HAP-1 (cell line): ENCODE measurements around the gene TNFRSF11A.
A peak's percentile ranks its signal among the peaks of the same experiment; 100 is the strongest.

Experiments used
- DNase-seq, 2 experiments: peaks; one replicate each; pipeline ENCODE4 v3.0.0-alpha.2; 2016 to 2020; ENCODE audit warnings: low spot score in 2 of 2
- H3K27me3 ChIP-seq: fragments of 250-450 bp; sonication (Bioruptor Pico); 2 replicates; pipeline ENCODE4 v1.5.1; 2020; ENCODE audit warnings: low read depth, mild to moderate bottlenecking, moderate library complexity
- H3K36me3 ChIP-seq: fragments of 250-450 bp; sonication (Bioruptor Pico); replicated peaks from 2 replicates; pipeline ENCODE4 v1.5.1; 2020; ENCODE audit warnings: mild to moderate bottlenecking
- H3K4me1 ChIP-seq: fragments of 250-450 bp; sonication (Bioruptor Pico); 2 replicates; pipeline ENCODE4 v1.5.1; 2020; ENCODE audit warnings: mild to moderate bottlenecking
- H3K4me3 ChIP-seq: fragments of 250-450 bp; sonication (Bioruptor Pico); 2 replicates; pipeline ENCODE4 v1.5.1; 2020; ENCODE audit warnings: mild to moderate bottlenecking, moderate library complexity
- H3K9me3 ChIP-seq: fragments of 250-450 bp; sonication (Bioruptor Pico); 2 replicates; pipeline ENCODE4 v1.5.1; 2020; ENCODE audit warnings: mild to moderate bottlenecking, moderate library complexity
- in situ Hi-C: fragments of 300-500 bp; cut with MboI; formaldehyde crosslinking; loops from 3 replicates; pipeline ENCODE4 v1.14.3; 2020; ENCODE audit warnings: low sequenced_read_pairs, inconsistent platforms, mixed read lengths

Gene TNFRSF11A

GRCh38 chr18:62366992-62367391, 41.9 kb downstream of the TNFRSF11A start:
- H3K36me3 ChIP-seq: peaks cover 54% of the 10 kb centered on the region
- no peaks in the 10 kb centered on the region for H3K27me3 ChIP-seq
- no peak overlapping the region for H3K4me3 ChIP-seq
- peaks cover 5% of the 10 kb centered on the region for H3K4me1 ChIP-seq
- no peak for DNase-seq
- no peaks in the 10 kb centered on the region for H3K9me3 ChIP-seq
- in situ Hi-C loops: no loop called here

GRCh38 chr18:62368100-62368499, 43.0 kb downstream of the TNFRSF11A start:
- H3K4me3 ChIP-seq: no peak overlapping the region
- no peak for DNase-seq
- H3K36me3 ChIP-seq: peaks cover 47% of the 10 kb centered on the region
- no peaks in the 10 kb centered on the region for H3K27me3 ChIP-seq
- in situ Hi-C loops: no loop called here
- peaks cover 15% of the 10 kb centered on the region for H3K4me1 ChIP-seq
- H3K9me3 ChIP-seq: no peaks in the 10 kb centered on the region

GRCh38 chr18:62369129-62369644, 44.1 kb downstream of the TNFRSF11A start:
- peaks cover 25% of the 10 kb centered on the region for H3K4me1 ChIP-seq
- no peaks in the 10 kb centered on the region for H3K27me3 ChIP-seq
- in situ Hi-C loops: no loop called here
- H3K9me3 ChIP-seq: no peaks in the 10 kb centered on the region
- H3K36me3 ChIP-seq: peaks cover 40% of the 10 kb centered on the region
- DNase-seq: no peak
- no peak overlapping the region for H3K4me3 ChIP-seq

GRCh38 chr18:62370366-62370765, 45.3 kb downstream of the TNFRSF11A start:
- no peaks in the 10 kb centered on the region for H3K9me3 ChIP-seq
- in situ Hi-C loops: no loop called here
- peaks cover 41% of the 10 kb centered on the region for H3K36me3 ChIP-seq
- H3K27me3 ChIP-seq: no peaks in the 10 kb centered on the region
- H3K4me3 ChIP-seq: no peak overlapping the region
- peaks cover 37% of the 10 kb centered on the region for H3K4me1 ChIP-seq
- DNase-seq: no peak

- no peak for DNase-seq
- Histone ChIP-seq H3K4me3 (no peak overlapping the region), H3K27me3 (no peaks in the 10 kb centered on the region), H3K36me3 (peaks cover 41% of the 10 kb centered on the region), H3K4me1 (peaks cover 43% of the 10 kb centered on the region), H3K9me3 (no peaks in the 10 kb centered on the region)
- in situ Hi-C loops: no loop called here
Measured at GRCh38 chr18:62371436-62371835, 46.3 kb downstream of the TNFRSF11A start.

GRCh38 chr18:62372156-62372555, 47.0 kb downstream of the TNFRSF11A start:
- Histone ChIP-seq H3K4me3 (no peak overlapping the region), H3K36me3 (peaks cover 35% of the 10 kb centered on the region), H3K9me3 (no peaks in the 10 kb centered on the region), H3K27me3 (no peaks in the 10 kb centered on the region), H3K4me1 (peaks cover 43% of the 10 kb centered on the region)
- no peak for DNase-seq
- in situ Hi-C loops: no loop called here

- in situ Hi-C loops: no loop called here
- Histone ChIP-seq H3K36me3 (peaks cover 38% of the 10 kb centered on the region), H3K9me3 (no peaks in the 10 kb centered on the region), H3K27me3 (no peaks in the 10 kb centered on the region), H3K4me1 (peaks cover 43% of the 10 kb centered on the region), H3K4me3 (no peak overlapping the region)
- DNase-seq: no peak
Measured at GRCh38 chr18:62372882-62373281, 47.8 kb downstream of the TNFRSF11A start.

GRCh38 chr18:62374410-62374965, 49.4 kb downstream of the TNFRSF11A start:
- Histone ChIP-seq H3K4me3 (no peak overlapping the region), H3K36me3 (peaks cover 33% of the 10 kb centered on the region), H3K9me3 (no peaks in the 10 kb centered on the region), H3K4me1 (peaks cover 43% of the 10 kb centered on the region), H3K27me3 (no peaks in the 10 kb centered on the region)
- peak; percentile 60 to 95 for DNase-seq
- in situ Hi-C loops: no loop called here

GRCh38 chr18:62377131-62377807, 52.2 kb downstream of the TNFRSF11A start:
- Histone ChIP-seq H3K36me3 (peaks cover 28% of the 10 kb centered on the region), H3K9me3 (no peaks in the 10 kb centered on the region; the same call in 1 of the 2 replicates), H3K27me3 (no peaks in the 10 kb centered on the region), H3K4me1 (peaks cover 37% of the 10 kb centered on the region), H3K4me3 (no peak overlapping the region)
- DNase-seq: no peak
- in situ Hi-C loops: no loop called here

GRCh38 chr18:62379051-62379450, 53.9 kb downstream of the TNFRSF11A start:
- H3K27me3 ChIP-seq: no peaks in the 10 kb centered on the region
- H3K4me1 ChIP-seq: peaks cover 28% of the 10 kb centered on the region
- DNase-seq: no peak
- H3K4me3 ChIP-seq: no peak overlapping the region
- in situ Hi-C loops: no loop called here
- H3K36me3 ChIP-seq: peaks cover 28% of the 10 kb centered on the region
- peaks cover 2% of the 10 kb centered on the region; the same call in 1 of the 2 replicates for H3K9me3 ChIP-seq

- peaks cover 2% of the 10 kb centered on the region; the same call in 1 of the 2 replicates for H3K9me3 ChIP-seq
- in situ Hi-C loops: no loop called here
- peaks cover 25% of the 10 kb centered on the region for H3K4me1 ChIP-seq
- no peak overlapping the region for H3K4me3 ChIP-seq
- peaks cover 20% of the 10 kb centered on the region for H3K36me3 ChIP-seq
- DNase-seq: no peak
- H3K27me3 ChIP-seq: no peaks in the 10 kb centered on the region
Measured at GRCh38 chr18:62381373-62381772, 56.3 kb downstream of the TNFRSF11A start.

- peaks cover 2% of the 10 kb centered on the region; the same call in 1 of the 2 replicates for H3K36me3 ChIP-seq
- no peak overlapping the region for H3K4me3 ChIP-seq
- peaks cover 34% of the 10 kb centered on the region for H3K4me1 ChIP-seq
- peaks cover 2% of the 10 kb centered on the region; the same call in 1 of the 2 replicates for H3K9me3 ChIP-seq
- no peaks in the 10 kb centered on the region for H3K27me3 ChIP-seq
- no peak for DNase-seq
- in situ Hi-C loops: no loop called here
Measured at GRCh38 chr18:62384068-62384467, 59.0 kb downstream of the TNFRSF11A start.

- in situ Hi-C loops: no loop called here
- Histone ChIP-seq H3K4me3 (no peak overlapping the region), H3K4me1 (peaks cover 34% of the 10 kb centered on the region), H3K27me3 (no peaks in the 10 kb centered on the region), H3K9me3 (peaks cover 2% of the 10 kb centered on the region; the same call in 1 of the 2 replicates), H3K36me3 (peaks cover 2% of the 10 kb centered on the region; the same call in 1 of the 2 replicates)
- no peak for DNase-seq
Measured at GRCh38 chr18:62384610-62385097, 59.5 kb downstream of the TNFRSF11A start.

GRCh38 chr18:62386091-62386490, 61.0 kb downstream of the TNFRSF11A start:
- Histone ChIP-seq H3K4me1 (peaks cover 48% of the 10 kb centered on the region), H3K27me3 (no peaks in the 10 kb centered on the region), H3K36me3 (peaks cover 2% of the 10 kb centered on the region; the same call in 1 of the 2 replicates), H3K4me3 (no peak overlapping the region), H3K9me3 (peaks cover 2% of the 10 kb centered on the region; the same call in 1 of the 2 replicates)
- in situ Hi-C loops: no loop called here
- peak; percentile 43 to 90 for DNase-seq
